H1 (cell line): ENCODE measurements around the gene PTPA. TPM values are rescaled to one million over a fixed set of nuclear protein-coding genes. Genes with fewer than 3 reads are reported as not detected.

Source experiments
- CTCF ChIA-PET: fragments of 300-600 bp; sonication (Branson Sonifier 250); formaldehyde crosslinking; loops from one replicate; lab custom pipeline; 2021; ENCODE audit not compliant: partially characterized antibody; lab: Charles Lee
- POLR2A ChIA-PET: fragments of 300-600 bp; sonication (Branson Sonifier 250); formaldehyde crosslinking; loops from one replicate; lab custom pipeline; 2021; ENCODE audit warnings: inconsistent platforms; ENCODE audit not compliant: partially characterized antibody; lab: Charles Lee
- DNase-seq, 2 experiments: peaks; one replicate each; pipeline versions ENCODE4 v3.0.0 to v3.0.0-alpha.2; 2010 to 2022; ENCODE audit warnings: low spot score in 2 of 2, low read depth in 1 of 2, mixed read lengths in 1 of 2
- FAIRE-seq: peaks from 2 replicates; lab custom pipeline; 2011; peaks lifted over from hg19 to GRCh38; lab: Jason Lieb, UNC
- H2AFZ ChIP-seq: 2 replicates; pipeline ENCODE4 v1.8.1; 2012; ENCODE audit warnings: low read length, inconsistent platforms
- H2AK5ac ChIP-seq: 2 replicates; pipeline ENCODE4 v1.6.1; 2013; ENCODE audit warnings: low read depth, low read length
- H2BK120ac ChIP-seq: replicated peaks from 2 replicates; pipeline ENCODE3; 2013; ENCODE audit warnings: low read depth, low read length, inconsistent platforms
- H2BK12ac ChIP-seq: 2 replicates; pipeline ENCODE4 v1.6.1; 2013; ENCODE audit warnings: low read depth, low read length
- H2BK15ac ChIP-seq: 2 replicates; pipeline ENCODE4 v1.6.1; 2013; ENCODE audit warnings: low read length
- H2BK20ac ChIP-seq: 2 replicates; pipeline ENCODE4 v1.6.1; 2013; ENCODE audit warnings: low read length
- H2BK5ac ChIP-seq: 2 replicates; pipeline ENCODE4 v1.6.1; 2013; ENCODE audit warnings: low read depth, low read length
- H3K14ac ChIP-seq: 2 replicates; pipeline ENCODE4 v1.6.1; 2013; ENCODE audit warnings: inconsistent platforms; ENCODE audit not compliant: insufficient read length
- H3K18ac ChIP-seq: 2 replicates; pipeline ENCODE4 v1.6.1; 2013; ENCODE audit warnings: low read length; ENCODE audit errors: extremely low read depth
- H3K23ac ChIP-seq: 2 replicates; pipeline ENCODE4 v1.6.1; 2013; ENCODE audit warnings: inconsistent platforms; ENCODE audit not compliant: insufficient read length
- H3K23me2 ChIP-seq: 2 replicates; pipeline ENCODE4 v1.6.1; 2013; ENCODE audit warnings: low read depth, low read length
- H3K27ac ChIP-seq: 2 replicates; pipeline ENCODE4 v1.6.1; 2011; ENCODE audit warnings: low read depth, low read length, inconsistent platforms
- H3K27me3 ChIP-seq, 4 experiments: replicated peaks in 1 of 4; 1 replicate in 1 of 4; 2 replicates in 3 of 4; pipeline versions ENCODE4 v1.6.1 to v1.8.1; 2011 to 2013; ENCODE audit warnings: low read length in 3 of 4, mild to moderate bottlenecking in 3 of 4, inconsistent platforms in 2 of 4, mixed read lengths in 2 of 4, moderate library complexity in 1 of 4; ENCODE audit not compliant: control insufficient read depth in 3 of 4, insufficient read depth in 3 of 4; ENCODE audit errors: extremely low read depth in 1 of 4
- H3K36me3 ChIP-seq, 4 experiments: 2 replicates each; pipeline versions ENCODE4 v1.6.1 to v1.8.1; 2011 to 2013; ENCODE audit warnings: mild to moderate bottlenecking in 4 of 4, low read length in 3 of 4, moderate library complexity in 2 of 4, control low read depth in 1 of 4, inconsistent platforms in 1 of 4; ENCODE audit not compliant: insufficient read depth in 4 of 4, control insufficient read depth in 2 of 4
- H3K4ac ChIP-seq: replicated peaks from 2 replicates; pipeline ENCODE3; 2013; ENCODE audit warnings: low read length, low read depth, mixed read lengths, inconsistent platforms; ENCODE audit not compliant: insufficient read length
- H3K4me1 ChIP-seq, 4 experiments: replicated peaks in 1 of 4; 1 replicate in 1 of 4; 2 replicates in 3 of 4; pipeline versions ENCODE4 v1.6.1 to v1.8.1; 2011 to 2013; ENCODE audit warnings: low read length in 3 of 4, inconsistent platforms in 2 of 4, mixed read lengths in 1 of 4; ENCODE audit not compliant: insufficient read depth in 4 of 4, control insufficient read depth in 3 of 4
- H3K4me2 ChIP-seq, 2 experiments: 2 replicates each; pipeline versions ENCODE4 v1.6.1 to v1.8.1; 2011 to 2013; ENCODE audit warnings: low read depth in 2 of 2, low read length in 2 of 2, control low read depth in 1 of 2, inconsistent platforms in 1 of 2, mild to moderate bottlenecking in 1 of 2; ENCODE audit not compliant: insufficient read depth in 1 of 2
- H3K4me3 ChIP-seq, 4 experiments: fragments of 200-600, 300-600 bp in 1 of 4; sonication (generic), shearing (Covaris generic), sonication (Bioruptor Twin) in 1 of 4; 2 replicates each; pipeline versions ENCODE4 v1.5.1 to v1.8.1; 2011 to 2016; ENCODE audit warnings: low read length in 4 of 4, low read depth in 3 of 4, control low read depth in 2 of 4, inconsistent platforms in 2 of 4, mild to moderate bottlenecking in 2 of 4, mixed read lengths in 1 of 4, moderate library complexity in 1 of 4; ENCODE audit not compliant: insufficient read depth in 2 of 4; ENCODE audit errors: extremely low read depth in 1 of 4
- H3K56ac ChIP-seq: replicated peaks from 2 replicates; pipeline ENCODE3; 2013; ENCODE audit warnings: low read depth, mild to moderate bottlenecking, mixed read lengths, low read length, inconsistent platforms; ENCODE audit not compliant: insufficient read length
- H3K79me1 ChIP-seq: 2 replicates; pipeline ENCODE4 v1.6.1; 2013; ENCODE audit warnings: low read depth, low read length, control low read depth
- H3K79me2 ChIP-seq, 2 experiments: 2 replicates each; pipeline versions ENCODE4 v1.6.1 to v1.8.1; 2012 to 2013; ENCODE audit warnings: low read length in 2 of 2, mild to moderate bottlenecking in 2 of 2, inconsistent platforms in 1 of 2; ENCODE audit not compliant: insufficient read depth in 2 of 2, control insufficient read depth in 1 of 2
- H3K9ac ChIP-seq, 4 experiments: replicated peaks in 1 of 4; 1 replicate in 1 of 4; 2 replicates in 3 of 4; pipeline versions ENCODE4 v1.6.1 to v1.8.1; 2011 to 2013; ENCODE audit warnings: low read depth in 3 of 4, low read length in 3 of 4, control low read depth in 2 of 4, mild to moderate bottlenecking in 2 of 4, moderate library complexity in 2 of 4, inconsistent platforms in 1 of 4; ENCODE audit errors: extremely low read depth in 1 of 4
- H3K9me3 ChIP-seq, 2 experiments: 2 replicates each; pipeline versions ENCODE4 v1.6.1 to v1.8.1; 2012 to 2013; ENCODE audit warnings: mild to moderate bottlenecking in 2 of 2, moderate library complexity in 2 of 2, control low read depth in 1 of 2, inconsistent platforms in 1 of 2, low read depth in 1 of 2, low read length in 1 of 2, mixed read lengths in 1 of 2; ENCODE audit not compliant: insufficient read depth in 2 of 2
- H4K20me1 ChIP-seq, 2 experiments: replicated peaks in 1 of 2; 2 replicates each; pipeline versions ENCODE3 to v1.8.1; 2011 to 2013; ENCODE audit warnings: inconsistent platforms in 2 of 2, low read length in 2 of 2, mild to moderate bottlenecking in 1 of 2; ENCODE audit not compliant: insufficient read depth in 2 of 2, control insufficient read depth in 1 of 2
- H4K5ac ChIP-seq: 2 replicates; pipeline ENCODE4 v1.6.1; 2013; ENCODE audit warnings: low read length, low read depth, mixed read lengths, inconsistent platforms; ENCODE audit not compliant: insufficient read length
- H4K8ac ChIP-seq: 2 replicates; pipeline ENCODE4 v1.8.0; 2013; ENCODE audit warnings: mild to moderate bottlenecking, moderate library complexity, low read length, inconsistent platforms; ENCODE audit not compliant: insufficient read depth; ENCODE audit errors: extremely low read depth
- H4K91ac ChIP-seq: replicated peaks from 2 replicates; pipeline ENCODE3; 2013; ENCODE audit warnings: low read length, mixed read lengths, inconsistent platforms; ENCODE audit not compliant: insufficient read length
- ASH2L ChIP-seq: fragments of 200-600, 300-600 bp; sonication (generic); IDR thresholded peaks from one replicate; pipeline ENCODE4 v1.7.1; 2017; ENCODE audit warnings: low read length
- CHD2 ChIP-seq: IDR thresholded peaks from 2 replicates; pipeline ENCODE4 v1.6.1; 2012; ENCODE audit warnings: low read length, improper control_type of control experiment
- POLR2A ChIP-seq, 2 experiments: IDR thresholded peaks; 1 replicate in 1 of 2; 2 replicates in 1 of 2; pipeline ENCODE4 v1.6.1; 2011; ENCODE audit warnings: low read depth in 2 of 2, low read length in 2 of 2, mild to moderate bottlenecking in 2 of 2; ENCODE audit errors: control extremely low read depth in 1 of 2
- RBBP5 ChIP-seq: IDR thresholded peaks from 2 replicates; pipeline ENCODE4 v1.7.1; 2012; ENCODE audit warnings: low read depth, mild to moderate bottlenecking, inconsistent platforms, low read length, moderate library complexity, borderline replicate concordance
- WGBS, 2 experiments: shearing (Covaris generic) in 1 of 2; methylation state at CpG; one replicate each; pipeline versions ENCODE4 v1.1.6 to v1.1.7; 2013 to 2015; ENCODE audit warnings: low lambda C conversion rate in 2 of 2, mixed read lengths in 2 of 2, inconsistent platforms in 1 of 2, low coverage in 1 of 2, missing lambda C conversion rate in 1 of 2; ENCODE audit not compliant: insufficient replicate concordance in 2 of 2, insufficient coverage in 1 of 2, insufficient read length in 1 of 2; ENCODE audit errors: extremely low coverage in 1 of 2, missing lambda C conversion rate in 1 of 2; 5-methylcytosine and 5-hydroxymethylcytosine counted together
- polyA plus RNA-seq, 7 experiments: library from polyadenylated mRNA; depleted of rRNA in 3 of 7; stranded (reverse) in 5 of 7; unstranded in 2 of 7; fragments of >200 nt in 5 of 7; fragments of 200-250 nt in 2 of 7; gene quantifications; 1 replicate in 5 of 7; 2 replicates in 1 of 7; 4 replicates in 1 of 7; pipeline versions ENCODE4 v1.2.1 to v1.2.3, GENCODE V29; 2011 to 2013; ENCODE audit warnings: missing spikeins in 2 of 7, mixed read lengths in 2 of 7
- total RNA-seq: library from RNA; stranded (reverse); fragmentation: NEBNext Ultra II Directional; extraction: Animal tissue kit (Norgen Biotek cat#: 25700); gene quantifications from 2 replicates; pipeline ENCODE4 v1.2.1, GENCODE V29; 2021

Gene PTPA
- total and polyA plus RNA-seq, 2 of the 8 experiments (the other 6 are each of a cell fraction or from before 2014, with no cell fraction given), result 114 to 145 TPM

- H3K14ac ChIP-seq, result no peak overlapping the region
- FAIRE-seq, result no peak
- peak overlapping the region; percentile 74; the same call in 1 of the 2 replicates for H2BK15ac ChIP-seq
- no peak overlapping the region for H3K4ac ChIP-seq
- DNase-seq, result no peak
- H4K91ac ChIP-seq, result peak overlapping the region; percentile 76
- peak overlapping the region; percentile 71 for H4K5ac ChIP-seq
- H4K20me1 ChIP-seq, result no peaks in the 10 kb centered on the region
- no peaks in the 10 kb centered on the region for H3K9me3 ChIP-seq
- peak overlapping the region; percentile 85; the same call in 1 of the 2 replicates for H2AFZ ChIP-seq
- peak overlapping the region; percentile 96 for H3K18ac ChIP-seq
- H2BK120ac ChIP-seq, result no peak overlapping the region
- H3K56ac ChIP-seq, result no peak overlapping the region
- H3K4me1 ChIP-seq, result peaks cover 8 to 20% (median 15%) of the 10 kb centered on the region in 4 experiments
- peak overlapping the region; percentile 91; the same call in 1 of the 2 replicates for H2BK5ac ChIP-seq
- ChIA-PET POLR2A (interaction anchor here (0.7 to 3.8 kb wide), 10 partner anchors 8 to 294 kb away, joined by 3 to 30 read pairs (median 6); partner anchors contain the start of gene IER5L), CTCF (interaction anchor here (0.5 to 27.8 kb wide), 7 partner anchors 15 to 446 kb away, joined by 3 to 831 read pairs (median 3); no protein-coding TSS in a partner anchor)
- H3K23ac ChIP-seq, result no peak overlapping the region
- H3K79me2 ChIP-seq, result no peaks in the 10 kb centered on the region
- H2BK20ac ChIP-seq, result peak overlapping the region; percentile 55; the same call in 1 of the 2 replicates
- TF ChIP-seq ASH2L (peak; percentile 74), RBBP5 (peak; percentile 80; the same call in 1 of the 2 replicates), POLR2A (IDR thresholded peaks at IDR 0.05; ENCODE audit: control extremely low read depth in 1 of 2, low read depth in 2 of 2, low read length in 2 of 2) (peak in 1 of 2 experiments; percentile 35; a peak in 1 of 3 replicates), CHD2 (no peak)
- peaks cover 0 to 1% (median under 1%) of the 10 kb centered on the region in 4 experiments; a peak in 2 of 7 replicates for H3K27me3 ChIP-seq
- H3K9ac ChIP-seq, result no peak overlapping the region; a peak in 1 of 7 replicates
- 0 out of 2 replicates have a peak, but pooled peaks cover 2% of the 10 kb centered on the region for H3K23me2 ChIP-seq
- peak overlapping the region in 3 of 4 experiments; percentile 13 to 47 (median 15); a peak in 5 of 8 replicates for H3K4me3 ChIP-seq
- no peaks in the 10 kb centered on the region for H3K79me1 ChIP-seq
- H3K4me2 ChIP-seq, result peak overlapping the region; percentile 71 to 96
- peak overlapping the region; percentile 8; the same call in 1 of the 2 replicates for H4K8ac ChIP-seq
- 29% methylated on average over 12 of the region's 18 CpGs; no CpG with 5 or more reads in 1 of the 2 experiments for WGBS, 2 experiments
- peak overlapping the region; percentile 84; the same call in 1 of the 2 replicates for H2BK12ac ChIP-seq
- 0 out of 2 replicates have a peak overlapping the region, but pooled peaks have one; percentile 50 for H3K27ac ChIP-seq
- H3K36me3 ChIP-seq, result no peaks in the 10 kb centered on the region
- no peak overlapping the region for H2AK5ac ChIP-seq
Observed at GRCh38 chr9:129166623-129167557, 55.7 kb downstream of the PTPA start.
